SHP77 (cell line): ENCODE data around the gene CCT6B.
"Not testable (repeated sequence)": the region's sequence is repeated elsewhere in the genome, so short reads cannot be mapped to it uniquely, and the experiment has no call there.

Source experiments
- DNase-seq, 2 experiments: peaks; one replicate each; lab custom pipeline; 2025; lab: John Stamatoyannopoulos, UW

The CCT6B gene

GRCh38 chr17:34980681-34981537 is 19.6 kb upstream of the CCT6B start:
- DNase-seq: peak; percentile 25 to 58

GRCh38 chr17:34980353-34980680 is 19.1 kb upstream of the CCT6B start, which contains the start of gene LIG3:
LIG3 (plus strand) TSS chr17:34980512; CDS start chr17:34983006, 2,494 bp downstream.
- peak; percentile 80 to 90 for DNase-seq

- DNase-seq: no peak
Observed at GRCh38 chr17:34979650-34980352, 18.5 kb upstream of the CCT6B start.

- DNase-seq: no peak
Observed at GRCh38 chr17:34979153-34979552, 17.9 kb upstream of the CCT6B start.

GRCh38 chr17:34974794-34975785 is 13.8 kb upstream of the CCT6B start:
- DNase-seq: no peak

GRCh38 chr17:34974179-34974578 is 12.9 kb upstream of the CCT6B start:
- no peak for DNase-seq

- DNase-seq: no peak
Observed at GRCh38 chr17:34958438-34958837, 2.8 kb downstream of the CCT6B start.

- DNase-seq: not testable (repeated sequence)
Observed at GRCh38 chr17:34950780-34951179, 10.5 kb downstream of the CCT6B start.

- DNase-seq: no peak
Observed at GRCh38 chr17:34930283-34930682, 31.0 kb downstream of the CCT6B start.

GRCh38 chr17:34926661-34927060 is 34.6 kb downstream of the CCT6B start:
- no peak for DNase-seq

GRCh38 chr17:34920676-34921075 is 40.6 kb downstream of the CCT6B start:
- no peak for DNase-seq

GRCh38 chr17:34917381-34917780 is 43.9 kb downstream of the CCT6B start:
- DNase-seq: no peak

GRCh38 chr17:34916120-34916519 is 45.1 kb downstream of the CCT6B start:
- no peak for DNase-seq

GRCh38 chr17:34913001-34913400 is 48.3 kb downstream of the CCT6B start:
- DNase-seq: no peak

GRCh38 chr17:34909040-34909439 is 52.2 kb downstream of the CCT6B start:
- no peak for DNase-seq

- no peak for DNase-seq
Observed at GRCh38 chr17:34902831-34903547, 58.3 kb downstream of the CCT6B start.

- DNase-seq: no peak
Observed at GRCh38 chr17:34899643-34900291, 61.5 kb downstream of the CCT6B start.

- no peak for DNase-seq
Observed at GRCh38 chr17:34895383-34895782, 65.9 kb downstream of the CCT6B start.

GRCh38 chr17:34894964-34895363 is 66.3 kb downstream of the CCT6B start:
- DNase-seq: no peak

- DNase-seq: peak in 1 of 2 experiments; percentile 3
Observed at GRCh38 chr17:34892461-34893249, 68.6 kb downstream of the CCT6B start.
